ENCODE data around the gene CAMTA1.

- TF ChIP-seq, protein P1, sequence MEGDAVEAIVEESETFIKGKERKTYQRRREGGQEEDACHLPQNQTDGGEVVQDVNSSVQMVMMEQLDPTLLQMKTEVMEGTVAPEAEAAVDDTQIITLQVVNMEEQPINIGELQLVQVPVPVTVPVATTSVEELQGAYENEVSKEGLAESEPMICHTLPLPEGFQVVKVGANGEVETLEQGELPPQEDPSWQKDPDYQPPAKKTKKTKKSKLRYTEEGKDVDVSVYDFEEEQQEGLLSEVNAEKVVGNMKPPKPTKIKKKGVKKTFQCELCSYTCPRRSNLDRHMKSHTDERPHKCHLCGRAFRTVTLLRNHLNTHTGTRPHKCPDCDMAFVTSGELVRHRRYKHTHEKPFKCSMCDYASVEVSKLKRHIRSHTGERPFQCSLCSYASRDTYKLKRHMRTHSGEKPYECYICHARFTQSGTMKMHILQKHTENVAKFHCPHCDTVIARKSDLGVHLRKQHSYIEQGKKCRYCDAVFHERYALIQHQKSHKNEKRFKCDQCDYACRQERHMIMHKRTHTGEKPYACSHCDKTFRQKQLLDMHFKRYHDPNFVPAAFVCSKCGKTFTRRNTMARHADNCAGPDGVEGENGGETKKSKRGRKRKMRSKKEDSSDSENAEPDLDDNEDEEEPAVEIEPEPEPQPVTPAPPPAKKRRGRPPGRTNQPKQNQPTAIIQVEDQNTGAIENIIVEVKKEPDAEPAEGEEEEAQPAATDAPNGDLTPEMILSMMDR (IDR thresholded peaks at IDR 0.05; ENCODE audit: borderline replicate concordance, extremely low read depth, low read length, poor library complexity, severe bottlenecking) = no peak
- no peak for TF ChIP-seq EZH2 (IDR thresholded peaks at IDR 0.05; ENCODE audit: borderline replicate concordance, low read depth, low read length, severe bottlenecking)
These were observed 328.6 kb downstream of the CAMTA1 start for GRCh38 chr1:7113822-7114221.

Measured in DND-41 (cell line).